Measurements from ENCODE around the gene RECQL5. TPM values are rescaled to one million over a fixed set of nuclear protein-coding genes. Genes with fewer than 3 reads are reported as not detected.

Gene RECQL5
- polyA plus RNA-seq, 1 donor (not counting 4 experiments of a cell fraction or from before 2014, with no cell fraction given) = 11.9 TPM

DNA sequence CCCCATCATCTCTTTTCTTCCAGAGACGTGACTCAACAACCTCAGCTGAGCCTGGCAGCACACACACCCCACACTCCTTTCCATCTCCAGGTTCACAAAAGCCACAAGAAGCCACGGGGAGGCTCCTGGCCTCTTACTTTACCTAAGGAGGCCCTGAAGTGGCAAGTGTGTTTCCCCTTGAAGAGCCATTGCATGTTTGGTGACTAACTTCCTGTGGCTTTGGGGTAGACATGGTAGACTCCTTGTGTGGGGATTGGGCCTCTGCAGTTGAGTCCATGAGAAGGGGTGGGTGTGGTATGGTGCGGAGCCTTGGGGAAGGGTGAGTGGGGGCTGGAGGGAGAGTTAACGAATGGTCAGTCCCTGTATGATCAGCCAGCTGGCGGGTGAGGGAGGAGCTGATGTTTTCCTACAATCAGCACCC is 24.4 kb upstream of the RECQL5 start:
- H2AFZ ChIP-seq (ENCODE audit: control insufficient read depth, low read length) = no peak overlapping the region
- H3K4me1 ChIP-seq (ENCODE audit: control insufficient read depth, extremely low read depth, insufficient read depth, low read length) = peaks cover 99% of the 10 kb centered on the region
- no peaks in the 10 kb centered on the region for H4K20me1 ChIP-seq (ENCODE audit: control insufficient read depth, extremely low read depth, insufficient read depth, low read length)
- FAIRE-seq = peak; percentile 83
- DNase-seq (ENCODE audit: low read depth, low spot score) = peak; percentile 93
- no peak overlapping the region for H3K4me3 ChIP-seq (ENCODE audit: control insufficient read depth in 2 of 3, extremely low read depth in 1 of 3, insufficient read depth in 2 of 3, low read depth in 1 of 3, low read length in 3 of 3)
- TF ChIP-seq, protein P1, sequence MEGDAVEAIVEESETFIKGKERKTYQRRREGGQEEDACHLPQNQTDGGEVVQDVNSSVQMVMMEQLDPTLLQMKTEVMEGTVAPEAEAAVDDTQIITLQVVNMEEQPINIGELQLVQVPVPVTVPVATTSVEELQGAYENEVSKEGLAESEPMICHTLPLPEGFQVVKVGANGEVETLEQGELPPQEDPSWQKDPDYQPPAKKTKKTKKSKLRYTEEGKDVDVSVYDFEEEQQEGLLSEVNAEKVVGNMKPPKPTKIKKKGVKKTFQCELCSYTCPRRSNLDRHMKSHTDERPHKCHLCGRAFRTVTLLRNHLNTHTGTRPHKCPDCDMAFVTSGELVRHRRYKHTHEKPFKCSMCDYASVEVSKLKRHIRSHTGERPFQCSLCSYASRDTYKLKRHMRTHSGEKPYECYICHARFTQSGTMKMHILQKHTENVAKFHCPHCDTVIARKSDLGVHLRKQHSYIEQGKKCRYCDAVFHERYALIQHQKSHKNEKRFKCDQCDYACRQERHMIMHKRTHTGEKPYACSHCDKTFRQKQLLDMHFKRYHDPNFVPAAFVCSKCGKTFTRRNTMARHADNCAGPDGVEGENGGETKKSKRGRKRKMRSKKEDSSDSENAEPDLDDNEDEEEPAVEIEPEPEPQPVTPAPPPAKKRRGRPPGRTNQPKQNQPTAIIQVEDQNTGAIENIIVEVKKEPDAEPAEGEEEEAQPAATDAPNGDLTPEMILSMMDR (optimal IDR thresholded peaks at IDR 0.05 in 1 of 3, IDR thresholded peaks at IDR 0.05 in 1 of 3, conservative IDR thresholded peaks at IDR 0.05 in 1 of 3; ENCODE audit: extremely low read depth in 1 of 3, insufficient read depth in 2 of 3, low read length in 3 of 3) = peak in 1 of 3 experiments; percentile 16
- no peak for TF ChIP-seq EZH2 (IDR thresholded peaks at IDR 0.05; ENCODE audit: low read length)
- H3K9ac ChIP-seq (ENCODE audit: control insufficient read depth, extremely low read depth, insufficient read depth, low read length) = peak overlapping the region; percentile 38
- dilution Hi-C loops (cut with MboI; ENCODE audit: extremely low pct_ligation_motif_present, low sequenced_read_pairs) = no loop called here
- H3K27ac ChIP-seq (ENCODE audit: control insufficient read depth, insufficient read depth, low read length) = peak overlapping the region; percentile 99
- peaks cover 33% of the 10 kb centered on the region for H3K79me2 ChIP-seq (ENCODE audit: control insufficient read depth, insufficient read depth, low read length)
- peak overlapping the region; percentile 73 for H3K4me2 ChIP-seq (ENCODE audit: control insufficient read depth, extremely low read depth, insufficient read depth, low read depth, low read length)
- H3K9me3 ChIP-seq (ENCODE audit: control insufficient read depth, low read depth, low read length) = no peaks in the 10 kb centered on the region
- H3K36me3 ChIP-seq (ENCODE audit: control insufficient read depth in 2 of 2, extremely low read depth in 1 of 2, insufficient read depth in 2 of 2, low read length in 2 of 2) = peaks cover 9 to 29% of the 10 kb centered on the region in 2 experiments
- H3K9me1 ChIP-seq (ENCODE audit: control insufficient read depth, extremely low read depth, insufficient read depth, low read length) = no peaks in the 10 kb centered on the region
- no peaks in the 10 kb centered on the region for H3K27me3 ChIP-seq (ENCODE audit: control insufficient read depth, extremely low read depth, insufficient read depth, low read length)

DNA sequence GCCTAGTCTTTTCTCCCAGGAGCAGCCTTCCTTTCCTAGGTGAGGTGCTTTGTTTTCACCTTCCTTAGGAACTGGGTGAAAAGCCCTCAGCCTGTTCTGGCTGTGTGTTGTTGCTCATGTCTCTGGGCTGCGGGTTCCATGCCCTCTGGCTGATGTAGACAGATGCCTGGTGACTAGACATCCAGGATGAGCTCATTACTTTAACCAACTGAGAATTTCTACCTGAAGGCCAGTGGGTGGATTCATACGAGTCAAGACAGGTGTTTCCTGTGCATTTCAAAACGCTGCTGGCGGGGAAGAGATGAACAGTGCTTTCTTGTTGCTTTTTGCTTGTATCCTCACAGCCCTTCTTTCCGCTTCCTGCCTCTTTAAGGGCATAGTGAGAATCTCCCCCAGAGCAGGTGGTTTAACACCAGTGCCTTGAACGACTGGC is 22.5 kb upstream of the RECQL5 start:
- Histone ChIP-seq H3K9me1 (ENCODE audit: control insufficient read depth, extremely low read depth, insufficient read depth, low read length) (no peaks in the 10 kb centered on the region), H2AFZ (ENCODE audit: control insufficient read depth, low read length) (no peak overlapping the region), H3K4me1 (ENCODE audit: control insufficient read depth, extremely low read depth, insufficient read depth, low read length) (peaks cover 99% of the 10 kb centered on the region), H3K27ac (ENCODE audit: control insufficient read depth, insufficient read depth, low read length) (peak overlapping the region; percentile 99), H3K36me3 (ENCODE audit: control insufficient read depth in 2 of 2, extremely low read depth in 1 of 2, insufficient read depth in 2 of 2, low read length in 2 of 2) (peaks cover 9 to 24% of the 10 kb centered on the region in 2 experiments), H4K20me1 (ENCODE audit: control insufficient read depth, extremely low read depth, insufficient read depth, low read length) (no peaks in the 10 kb centered on the region), H3K9me3 (ENCODE audit: control insufficient read depth, low read depth, low read length) (no peaks in the 10 kb centered on the region), H3K4me2 (ENCODE audit: control insufficient read depth, extremely low read depth, insufficient read depth, low read depth, low read length) (peak overlapping the region; percentile 73), H3K79me2 (ENCODE audit: control insufficient read depth, insufficient read depth, low read length) (peaks cover 34% of the 10 kb centered on the region), H3K27me3 (ENCODE audit: control insufficient read depth, extremely low read depth, insufficient read depth, low read length) (no peaks in the 10 kb centered on the region), H3K4me3 (ENCODE audit: control insufficient read depth in 2 of 3, extremely low read depth in 1 of 3, insufficient read depth in 2 of 3, low read depth in 1 of 3, low read length in 3 of 3) (no peak overlapping the region), H3K9ac (ENCODE audit: control insufficient read depth, extremely low read depth, insufficient read depth, low read length) (peak overlapping the region; percentile 90)
- TF ChIP-seq, protein P1 (optimal IDR thresholded peaks at IDR 0.05 in 1 of 3, IDR thresholded peaks at IDR 0.05 in 1 of 3, conservative IDR thresholded peaks at IDR 0.05 in 1 of 3; ENCODE audit: extremely low read depth in 1 of 3, insufficient read depth in 2 of 3, low read length in 3 of 3) = no peak
- no peak for TF ChIP-seq EZH2 (IDR thresholded peaks at IDR 0.05; ENCODE audit: low read length)
- DNase-seq (ENCODE audit: low read depth, low spot score) (peak; percentile 98), FAIRE-seq (peak; percentile 99)
- dilution Hi-C loops (cut with MboI; ENCODE audit: extremely low pct_ligation_motif_present, low sequenced_read_pairs) = no loop called here
